ENCODE measurements around the gene STPG4. TPM values are rescaled to one million over a fixed set of nuclear protein-coding genes. Genes with fewer than 3 reads are reported as not detected.
"Not testable (repeated sequence)": the region's sequence is repeated elsewhere in the genome, so short reads cannot be mapped to it uniquely, and the experiment has no call there.

Gene STPG4
- total RNA-seq, 1 donor from 2014 or later: not detected

DNA sequence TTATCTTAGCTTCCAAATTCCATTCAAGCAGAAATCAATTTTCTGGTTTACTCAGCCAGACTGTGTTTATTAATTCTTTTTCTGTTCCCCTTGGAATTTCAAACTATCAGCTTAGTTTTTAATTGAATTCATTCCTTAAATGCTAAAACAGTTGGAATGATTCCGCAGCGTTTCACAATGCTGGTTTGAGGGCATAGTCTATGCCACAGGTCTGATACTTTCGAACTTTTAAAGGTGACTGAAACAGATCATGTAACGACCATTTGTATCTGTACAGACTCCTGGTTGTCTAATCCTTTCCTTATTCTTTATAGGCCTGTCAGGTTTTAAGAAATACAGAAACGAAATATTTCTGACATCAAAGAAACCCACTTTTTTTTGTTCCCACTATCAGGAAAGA lies 45.4 kb downstream of the STPG4 start:
- TF ChIP-seq, protein P1, sequence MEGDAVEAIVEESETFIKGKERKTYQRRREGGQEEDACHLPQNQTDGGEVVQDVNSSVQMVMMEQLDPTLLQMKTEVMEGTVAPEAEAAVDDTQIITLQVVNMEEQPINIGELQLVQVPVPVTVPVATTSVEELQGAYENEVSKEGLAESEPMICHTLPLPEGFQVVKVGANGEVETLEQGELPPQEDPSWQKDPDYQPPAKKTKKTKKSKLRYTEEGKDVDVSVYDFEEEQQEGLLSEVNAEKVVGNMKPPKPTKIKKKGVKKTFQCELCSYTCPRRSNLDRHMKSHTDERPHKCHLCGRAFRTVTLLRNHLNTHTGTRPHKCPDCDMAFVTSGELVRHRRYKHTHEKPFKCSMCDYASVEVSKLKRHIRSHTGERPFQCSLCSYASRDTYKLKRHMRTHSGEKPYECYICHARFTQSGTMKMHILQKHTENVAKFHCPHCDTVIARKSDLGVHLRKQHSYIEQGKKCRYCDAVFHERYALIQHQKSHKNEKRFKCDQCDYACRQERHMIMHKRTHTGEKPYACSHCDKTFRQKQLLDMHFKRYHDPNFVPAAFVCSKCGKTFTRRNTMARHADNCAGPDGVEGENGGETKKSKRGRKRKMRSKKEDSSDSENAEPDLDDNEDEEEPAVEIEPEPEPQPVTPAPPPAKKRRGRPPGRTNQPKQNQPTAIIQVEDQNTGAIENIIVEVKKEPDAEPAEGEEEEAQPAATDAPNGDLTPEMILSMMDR (conservative IDR thresholded peaks at IDR 0.05; ENCODE audit: low read depth, low read length): no peak
- no peak overlapping the region for H3K4me3 ChIP-seq (ENCODE audit: low read depth, low read length)
- no peak for DNase-seq (ENCODE audit: low read depth)

DNA sequence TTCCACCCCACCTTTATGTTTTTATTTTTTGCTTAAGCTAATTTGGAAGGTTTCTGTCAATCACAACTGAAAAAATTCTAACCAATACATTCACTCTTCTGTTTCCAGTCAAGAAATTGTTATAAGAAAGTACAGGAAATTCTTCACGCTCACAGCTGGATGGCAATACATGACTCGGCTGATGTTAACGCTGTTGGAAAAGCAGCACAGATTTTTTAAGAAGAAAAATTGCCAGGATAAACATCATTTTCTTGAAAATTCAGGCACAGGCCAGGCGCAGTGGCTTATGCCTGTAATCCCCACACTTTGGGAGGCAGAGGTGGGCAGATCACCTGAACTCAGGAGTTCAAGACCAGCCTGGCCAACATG lies 46.1 kb downstream of the STPG4 start:
- no peak for DNase-seq (ENCODE audit: low read depth)
- H3K4me3 ChIP-seq (ENCODE audit: low read depth, low read length): no peak overlapping the region
- TF ChIP-seq, protein P1 (conservative IDR thresholded peaks at IDR 0.05; ENCODE audit: low read depth, low read length): no peak

DNA sequence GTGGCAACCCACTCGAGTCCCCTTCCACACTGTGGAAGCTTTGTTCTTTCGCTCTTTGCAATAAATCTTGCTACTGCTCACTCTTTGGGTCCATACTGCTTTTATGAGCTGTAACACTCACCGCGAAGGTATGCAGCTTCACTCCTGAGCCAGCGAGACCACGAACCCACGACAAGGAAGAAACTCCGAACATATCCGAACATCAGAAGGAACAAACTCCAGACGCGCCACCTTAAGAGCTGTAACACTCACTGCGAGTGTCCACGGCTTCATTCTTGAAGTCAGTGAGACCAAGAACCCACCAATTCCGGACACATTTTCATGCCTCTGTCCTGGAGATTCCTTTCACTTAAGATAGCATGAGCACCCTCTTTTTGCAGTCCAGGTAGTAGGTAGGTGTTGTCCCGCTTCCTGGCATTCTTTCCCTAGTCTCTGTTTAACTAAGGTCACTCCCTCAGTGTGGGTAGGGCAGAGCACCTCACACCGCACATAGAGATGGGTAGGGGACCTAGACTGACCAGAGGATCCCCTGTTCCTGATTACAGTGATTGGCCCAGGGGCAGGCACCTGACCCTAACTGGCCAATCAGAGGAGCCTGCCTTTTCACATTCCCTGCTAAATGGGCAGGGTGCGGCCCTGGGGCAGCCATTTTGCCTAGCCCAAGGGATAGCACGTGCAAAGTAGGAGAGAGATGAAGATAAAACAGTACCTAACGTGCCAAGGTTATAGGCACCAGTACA lies 46.7 kb downstream of the STPG4 start:
- DNase-seq (ENCODE audit: low read depth): not testable (repeated sequence)
- peak overlapping the region; percentile 19 for H3K4me3 ChIP-seq (ENCODE audit: low read depth, low read length)

DNA sequence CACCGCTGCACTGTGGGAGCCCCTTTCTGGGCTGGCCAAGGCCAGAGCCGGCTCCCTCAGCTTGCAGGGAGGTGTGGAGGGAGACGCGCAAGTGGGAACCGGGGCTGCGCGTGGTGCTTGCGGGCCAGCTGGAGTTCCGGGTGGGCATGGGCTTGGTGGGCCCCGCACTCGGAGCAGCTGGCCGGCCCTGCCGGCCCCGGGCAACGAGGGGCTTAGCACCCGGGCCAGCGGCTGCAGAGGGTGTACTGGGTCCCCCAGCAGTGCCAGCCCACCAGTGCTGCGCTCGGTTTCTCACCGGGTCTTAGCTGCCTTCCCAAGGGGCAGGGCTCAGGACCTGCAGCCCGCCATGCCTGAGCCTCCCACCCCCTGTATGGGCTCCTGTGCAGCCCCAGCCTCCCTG lies 47.9 kb downstream of the STPG4 start:
- not testable (repeated sequence) for H3K4me3 ChIP-seq (ENCODE audit: low read depth, low read length); DNase-seq (ENCODE audit: low read depth)

DNA sequence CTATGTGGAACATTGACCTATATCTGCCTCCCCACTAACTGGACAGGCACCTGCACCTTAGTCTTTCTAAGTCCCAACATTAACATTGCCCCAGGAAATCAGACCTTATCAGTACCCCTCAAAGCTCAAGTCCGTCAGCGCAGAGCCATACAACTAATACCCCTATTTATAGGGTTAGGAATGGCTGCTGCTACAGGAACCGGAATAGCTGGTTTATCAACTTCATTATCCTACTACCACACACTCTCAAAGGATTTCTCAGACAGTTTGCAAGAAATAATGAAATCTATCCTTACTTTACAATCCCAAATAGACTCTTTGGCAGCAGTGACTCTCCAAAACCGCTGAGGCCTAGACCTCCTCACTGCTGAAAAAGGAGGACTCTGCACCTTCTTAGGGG lies 48.9 kb downstream of the STPG4 start:
- H3K4me3 ChIP-seq (ENCODE audit: low read depth, low read length); DNase-seq (ENCODE audit: low read depth): not testable (repeated sequence)

DNA sequence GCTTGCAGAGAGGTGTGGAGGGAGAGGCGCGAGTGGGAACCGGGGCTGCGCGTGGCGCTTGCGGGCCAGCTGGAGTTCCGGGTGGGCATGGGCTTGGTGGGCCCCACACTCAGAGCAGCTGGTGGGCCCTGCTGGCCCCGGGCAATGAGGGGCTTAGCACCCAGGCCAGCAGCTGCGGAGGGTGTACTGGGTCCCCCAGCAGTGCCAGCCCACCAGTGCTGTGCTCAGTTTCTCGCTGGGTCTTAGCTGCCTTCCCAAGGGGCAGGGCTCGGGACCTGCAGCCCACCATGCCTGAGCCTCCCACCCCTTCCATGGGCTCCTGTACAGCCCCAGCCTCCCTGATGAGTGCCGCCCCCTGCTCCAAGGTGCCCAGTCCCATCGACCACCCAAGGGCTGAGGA lies 55.4 kb downstream of the STPG4 start:
- not testable (repeated sequence) for H3K4me3 ChIP-seq (ENCODE audit: low read depth, low read length); DNase-seq (ENCODE audit: low read depth)

DNA sequence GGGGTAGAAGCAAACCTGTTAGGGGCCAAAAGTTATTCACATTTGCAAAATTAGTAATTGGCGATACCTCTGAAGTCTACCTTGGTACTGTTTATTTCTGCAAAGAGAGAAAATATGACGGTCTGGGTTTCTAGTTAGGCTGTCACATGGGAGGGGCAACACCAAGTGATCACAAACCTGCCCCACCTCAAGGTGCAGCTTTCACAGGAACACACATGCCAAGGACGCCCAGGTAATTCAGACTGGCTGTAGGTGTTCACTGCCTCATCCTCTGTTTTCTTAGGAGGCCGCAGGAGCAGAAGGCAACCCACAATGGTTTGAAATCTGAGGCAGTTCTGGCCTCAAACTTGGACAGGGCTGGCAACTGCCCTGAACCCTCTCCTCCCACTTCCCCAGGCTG lies 56.2 kb downstream of the STPG4 start:
- DNase-seq (ENCODE audit: low read depth): no peak
- TF ChIP-seq, protein P1 (conservative IDR thresholded peaks at IDR 0.05; ENCODE audit: low read depth, low read length): no peak

DNA sequence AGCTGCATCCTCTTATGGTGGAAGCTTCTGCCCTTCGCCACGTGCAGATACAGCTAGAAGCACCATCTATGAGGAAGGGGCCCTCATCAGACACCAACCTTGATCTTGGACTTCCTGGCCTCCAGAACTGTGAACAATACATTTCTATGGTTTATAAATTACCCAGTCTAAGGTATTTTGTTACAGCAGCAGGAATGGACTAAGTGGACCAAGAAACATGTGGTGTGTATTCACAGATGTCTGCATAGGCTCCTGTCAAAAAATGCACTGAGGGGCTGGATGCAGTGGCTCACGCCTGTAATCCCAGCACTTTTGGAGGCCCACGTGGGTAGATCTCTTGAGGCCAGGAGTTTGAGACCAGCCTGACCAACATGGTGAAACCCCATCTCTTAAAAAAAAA lies 57.5 kb downstream of the STPG4 start:
- TF ChIP-seq, protein P1 (conservative IDR thresholded peaks at IDR 0.05; ENCODE audit: low read depth, low read length): no peak
- no peak overlapping the region for H3K4me3 ChIP-seq (ENCODE audit: low read depth, low read length)
- no peak for DNase-seq (ENCODE audit: low read depth)

More for the DNA sequence above, 56.2 kb downstream of the STPG4 start:
- no peak overlapping the region for H3K4me3 ChIP-seq (ENCODE audit: low read depth, low read length)

DNA sequence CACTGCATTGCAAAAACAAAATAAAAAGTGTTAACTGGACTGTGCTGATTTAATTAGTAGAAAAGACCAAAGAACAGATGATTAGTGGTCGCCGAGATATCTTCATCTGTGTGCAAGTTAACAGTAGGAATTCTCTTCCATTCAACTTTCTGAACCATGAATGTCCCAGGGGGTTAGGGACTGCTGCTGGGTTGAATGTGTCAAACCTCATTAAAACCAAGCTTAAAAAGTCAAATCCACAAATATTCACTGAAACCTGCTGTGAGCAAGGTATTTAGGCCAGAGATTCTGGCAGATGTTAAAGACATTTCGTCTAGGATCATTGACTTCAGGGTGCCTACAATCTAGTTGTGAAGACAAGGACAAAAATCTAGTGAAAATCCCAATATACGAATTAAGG lies 58.7 kb downstream of the STPG4 start:
- TF ChIP-seq, protein P1 (conservative IDR thresholded peaks at IDR 0.05; ENCODE audit: low read depth, low read length): no peak
- no peak for DNase-seq (ENCODE audit: low read depth)
- H3K4me3 ChIP-seq (ENCODE audit: low read depth, low read length): no peak overlapping the region
